ENCODE measurements around the gene ODR4.

ODR4 gene

DNA sequence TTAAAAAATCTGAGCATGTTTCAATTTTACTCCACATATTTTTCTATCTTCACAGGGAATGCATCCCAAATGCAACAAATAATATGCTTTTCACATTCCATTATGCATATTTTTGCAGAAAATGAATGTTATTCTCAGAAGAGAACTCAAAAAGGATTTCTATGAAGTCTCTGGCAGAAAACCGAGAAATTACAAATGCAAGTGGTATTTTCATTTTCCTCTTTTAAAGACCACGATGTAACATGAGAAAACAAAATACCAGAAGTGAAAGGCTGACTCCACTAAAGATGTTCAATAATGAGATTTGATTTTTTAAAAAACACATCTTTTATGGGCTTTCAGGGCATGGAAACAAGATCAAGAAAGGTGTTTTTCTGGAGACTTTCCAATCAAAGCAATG, 90.3 kb downstream of the ODR4 start:
- Histone ChIP-seq H4K20me1 (ENCODE audit: low read depth, low read length) (no peaks in the 10 kb centered on the region), H2AFZ (ENCODE audit: low read depth, low read length, severe bottlenecking) (no peak overlapping the region), H3K27me3 (ENCODE audit: low read length) (no peaks in the 10 kb centered on the region), H3K9ac (ENCODE audit: low read length) (no peak overlapping the region), H3K9me2 (replicated peaks; ENCODE audit: insufficient read depth, low read length) (no peaks in the 10 kb centered on the region), H3K4me3 (ENCODE audit: insufficient read depth, low read length, poor library complexity, severe bottlenecking) (no peak overlapping the region), H3K36me3 (ENCODE audit: low read length) (no peaks in the 10 kb centered on the region), H3K4me2 (ENCODE audit: low read depth, low read length, poor library complexity, severe bottlenecking) (no peak overlapping the region), H3K79me2 (ENCODE audit: insufficient read depth, low read length) (no peaks in the 10 kb centered on the region), H3F3A (ENCODE audit: insufficient read depth) (no peaks in the 10 kb centered on the region), H3K9me3 (ENCODE audit: insufficient read depth, low read length) (no peaks in the 10 kb centered on the region), H3K27ac (ENCODE audit: low read depth, low read length) (no peak overlapping the region)
- no peak for TF ChIP-seq EZH2phosphoT487 (conservative IDR thresholded peaks at IDR 0.05; ENCODE audit: low read length)
- TF ChIP-seq, protein P1, sequence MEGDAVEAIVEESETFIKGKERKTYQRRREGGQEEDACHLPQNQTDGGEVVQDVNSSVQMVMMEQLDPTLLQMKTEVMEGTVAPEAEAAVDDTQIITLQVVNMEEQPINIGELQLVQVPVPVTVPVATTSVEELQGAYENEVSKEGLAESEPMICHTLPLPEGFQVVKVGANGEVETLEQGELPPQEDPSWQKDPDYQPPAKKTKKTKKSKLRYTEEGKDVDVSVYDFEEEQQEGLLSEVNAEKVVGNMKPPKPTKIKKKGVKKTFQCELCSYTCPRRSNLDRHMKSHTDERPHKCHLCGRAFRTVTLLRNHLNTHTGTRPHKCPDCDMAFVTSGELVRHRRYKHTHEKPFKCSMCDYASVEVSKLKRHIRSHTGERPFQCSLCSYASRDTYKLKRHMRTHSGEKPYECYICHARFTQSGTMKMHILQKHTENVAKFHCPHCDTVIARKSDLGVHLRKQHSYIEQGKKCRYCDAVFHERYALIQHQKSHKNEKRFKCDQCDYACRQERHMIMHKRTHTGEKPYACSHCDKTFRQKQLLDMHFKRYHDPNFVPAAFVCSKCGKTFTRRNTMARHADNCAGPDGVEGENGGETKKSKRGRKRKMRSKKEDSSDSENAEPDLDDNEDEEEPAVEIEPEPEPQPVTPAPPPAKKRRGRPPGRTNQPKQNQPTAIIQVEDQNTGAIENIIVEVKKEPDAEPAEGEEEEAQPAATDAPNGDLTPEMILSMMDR (IDR thresholded peaks at IDR 0.05; ENCODE audit: insufficient read depth, low read length, poor library complexity, severe bottlenecking) = no peak

Measured in SU-DHL-6 (cell line).